ENCODE results near the gene UFSP2.
"Not testable (repeated sequence)": the region's sequence is repeated elsewhere in the genome, so short reads cannot be mapped to it uniquely, and the experiment has no call there.

UFSP2 gene

DNA sequence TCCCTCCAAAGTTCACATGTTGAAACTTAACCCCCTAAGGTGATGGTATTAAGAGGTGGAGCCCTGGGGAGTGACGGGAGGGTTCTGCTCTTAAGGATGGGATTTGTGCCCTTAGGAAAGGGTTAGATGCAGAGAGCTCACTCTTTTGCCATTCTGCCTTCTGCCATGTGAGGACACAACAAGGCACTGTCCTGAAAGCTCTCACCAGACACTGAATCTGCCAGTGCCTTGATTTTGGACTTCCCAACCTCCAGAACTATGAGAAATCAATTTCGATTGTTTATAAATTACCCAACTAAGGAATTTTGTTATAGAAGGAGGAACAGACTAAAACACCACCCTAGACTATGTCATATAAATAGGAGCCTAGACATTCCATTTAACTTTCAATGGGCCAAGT lies 41.7 kb downstream of the UFSP2 start:
- DNase-seq (ENCODE audit: low read depth) = no peak

DNA sequence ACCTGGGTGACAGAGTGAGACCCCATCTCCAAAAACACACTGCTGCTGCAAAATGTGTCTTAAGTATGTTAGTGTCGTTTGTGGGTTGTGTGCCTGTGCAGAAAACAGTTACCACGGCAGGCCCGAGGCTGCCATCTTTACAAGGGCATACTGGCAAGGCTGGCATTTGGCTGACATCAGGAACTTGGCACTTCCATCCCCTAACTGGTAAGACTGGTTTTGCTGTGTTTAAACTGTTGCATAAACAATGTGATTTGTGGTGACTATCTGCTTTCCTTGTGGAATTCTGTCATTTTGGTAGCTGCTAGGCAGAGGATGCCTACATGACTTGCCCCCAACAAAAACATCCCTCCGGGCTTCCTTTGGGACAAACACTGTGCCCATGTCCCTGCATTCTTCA lies 42.3 kb downstream of the UFSP2 start:
- no peak for DNase-seq (ENCODE audit: low read depth)

DNA sequence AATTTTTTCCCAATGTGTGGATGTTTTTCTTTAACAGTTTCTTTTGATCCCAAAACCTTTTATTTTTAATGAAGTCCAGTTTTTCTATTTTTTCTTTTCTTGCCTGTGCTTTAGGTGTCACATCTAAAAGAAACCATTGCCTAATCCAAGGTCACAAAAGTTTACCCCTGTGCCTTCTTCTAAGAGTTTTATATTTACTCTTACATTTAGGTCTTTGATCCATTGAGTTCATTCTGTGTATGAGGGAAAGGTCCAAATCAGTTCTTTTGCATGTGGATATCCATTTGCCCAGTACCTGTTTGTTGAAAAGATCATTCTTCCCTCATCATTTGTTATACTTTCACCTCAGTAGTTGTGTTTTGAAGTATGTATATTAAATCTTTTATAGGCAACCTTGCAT lies 43.0 kb downstream of the UFSP2 start:
- DNase-seq (ENCODE audit: low read depth) = no peak

DNA sequence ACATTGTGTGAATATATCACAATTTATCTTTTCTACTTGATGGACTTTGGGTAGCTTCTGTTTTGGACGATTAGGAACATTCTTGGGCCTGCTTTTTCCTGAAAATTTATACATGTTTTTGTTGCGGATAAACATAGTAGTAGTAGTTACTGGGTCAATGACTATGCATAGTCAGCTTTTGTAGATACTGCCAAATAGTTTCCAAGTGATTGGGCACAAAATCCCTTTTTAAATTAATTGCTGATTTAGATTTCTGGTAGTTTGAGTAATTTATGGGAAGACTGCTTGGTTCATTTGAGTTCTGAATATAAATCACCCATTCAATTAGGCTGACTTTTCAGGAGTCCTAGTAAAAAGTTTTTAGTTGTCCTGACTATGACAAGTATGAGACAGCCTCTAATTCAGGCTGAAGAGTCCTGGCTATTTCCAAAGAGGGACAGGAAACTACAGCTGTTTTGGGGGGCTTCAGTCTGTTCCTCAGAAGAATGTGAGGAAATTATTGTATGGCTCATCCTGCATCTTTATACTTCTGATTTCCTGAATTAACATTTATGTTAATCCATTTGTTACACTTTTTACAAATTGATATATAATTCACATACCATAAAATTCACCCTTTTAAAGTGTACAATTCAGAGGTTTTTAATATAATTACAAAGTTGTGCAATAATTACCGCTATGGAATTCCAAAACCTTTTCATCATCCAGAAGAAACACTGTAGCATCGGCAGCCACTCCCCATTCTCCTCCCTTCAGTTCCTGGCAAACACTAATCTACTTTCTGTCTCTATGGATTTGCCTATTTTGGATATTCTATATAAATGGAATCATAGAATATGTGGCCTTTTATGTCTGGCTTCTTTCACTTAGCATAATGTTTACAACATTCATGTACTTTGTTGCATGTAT lies 44.2 kb downstream of the UFSP2 start:
- no peak for DNase-seq (ENCODE audit: low read depth)

DNA sequence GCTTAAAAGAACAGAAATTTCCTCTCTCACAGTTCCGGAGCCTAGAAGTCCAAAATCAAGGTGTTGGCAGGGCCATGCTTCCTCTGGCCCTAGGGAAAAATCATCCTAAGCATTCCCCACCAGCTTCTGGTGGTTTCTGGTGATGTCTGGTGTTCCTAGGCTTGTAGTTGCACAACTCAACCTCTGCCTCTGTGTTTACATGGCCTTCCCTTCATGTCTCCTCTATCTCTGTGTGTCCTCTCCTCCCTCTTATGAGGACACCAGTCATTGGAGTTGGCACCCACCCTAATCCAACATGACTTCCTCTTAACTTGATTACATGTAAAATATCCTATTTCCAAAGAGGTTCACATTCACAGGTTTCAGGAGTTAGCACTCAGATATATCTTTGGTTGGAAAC lies 45.4 kb downstream of the UFSP2 start:
- no peak for DNase-seq (ENCODE audit: low read depth)

DNA sequence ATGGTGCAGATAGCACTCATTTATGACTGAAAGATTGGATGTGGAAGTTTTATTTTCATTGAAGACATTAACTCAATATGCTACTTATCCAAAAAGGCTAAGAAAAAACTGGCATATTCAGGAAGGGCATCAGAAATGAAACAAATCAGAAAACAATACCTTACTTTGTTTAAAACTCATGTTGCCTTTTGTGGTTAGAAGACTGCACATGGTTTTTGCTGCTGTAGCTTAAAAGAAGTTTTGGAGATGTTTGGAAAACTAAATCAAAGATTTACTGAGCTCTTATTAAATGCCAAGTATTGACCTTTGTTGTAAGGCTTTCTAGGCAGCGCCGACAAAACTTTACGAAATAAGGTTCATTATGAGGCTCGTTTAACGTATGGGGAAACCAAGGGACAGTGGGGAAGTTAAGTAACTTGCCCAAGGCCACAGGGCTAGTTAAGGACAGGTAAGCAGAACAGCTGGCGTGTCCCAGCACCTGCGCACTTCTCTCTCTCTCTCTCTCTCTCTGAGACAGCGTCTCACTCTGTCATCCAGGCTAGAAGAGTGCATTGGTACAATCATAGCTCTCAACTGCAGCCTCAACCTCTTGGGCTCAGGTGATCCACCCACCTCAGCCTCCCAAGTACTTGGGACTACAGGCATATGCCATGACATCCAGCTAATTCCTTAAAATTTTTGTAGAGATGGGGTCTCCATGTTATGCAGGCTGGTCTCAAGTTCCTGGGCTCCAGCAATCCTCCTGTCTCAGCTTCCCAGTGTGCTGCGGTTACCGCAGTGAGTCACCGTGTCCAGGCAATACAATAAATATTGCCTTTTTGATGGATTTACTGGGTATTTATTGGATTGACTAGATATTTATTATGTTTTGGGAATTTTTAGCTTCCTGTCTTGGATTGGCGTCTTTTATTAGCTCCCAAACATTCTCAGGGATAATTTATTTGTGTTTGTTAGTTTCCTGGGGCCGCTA lies 46.2 kb downstream of the UFSP2 start:
- no peak for DNase-seq (ENCODE audit: low read depth)

DNA sequence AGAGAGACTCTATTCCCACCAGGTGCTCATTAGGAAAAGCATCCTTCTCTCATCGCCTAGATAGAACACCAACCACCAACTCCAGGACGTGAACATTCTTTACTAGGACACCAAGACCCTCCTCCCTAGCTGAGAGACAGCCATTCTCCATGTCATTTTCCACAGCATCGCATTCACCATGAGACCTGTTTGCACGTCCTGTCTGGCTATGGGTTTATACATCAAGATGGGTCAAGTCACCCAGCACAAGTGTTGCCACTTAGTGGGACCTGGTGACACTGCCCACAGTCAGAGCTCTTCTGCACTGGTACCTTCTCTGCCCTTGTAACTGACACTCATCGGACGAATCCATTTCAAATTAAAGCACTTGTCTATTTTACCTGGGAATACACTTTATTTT lies 47.5 kb downstream of the UFSP2 start:
- DNase-seq (ENCODE audit: low read depth) = no peak

DNA sequence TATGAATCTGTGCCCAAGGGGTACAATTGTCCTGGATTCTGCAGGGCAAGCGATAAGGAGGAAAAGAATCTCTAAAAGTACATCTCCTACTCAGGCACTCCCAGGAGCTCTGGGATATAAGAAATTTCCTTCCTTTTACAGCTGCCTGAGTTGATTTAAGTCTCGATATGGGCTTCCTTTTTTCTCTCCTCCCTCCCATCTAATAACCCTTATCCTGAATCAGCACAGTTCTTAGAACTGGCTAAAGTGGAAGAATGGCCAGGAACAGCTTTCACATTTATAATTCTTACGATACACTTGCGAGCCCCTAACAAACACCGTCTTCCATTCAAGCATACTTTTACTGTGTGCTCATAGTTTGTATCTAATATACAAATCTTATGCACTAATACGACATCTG lies 51.2 kb downstream of the UFSP2 start:
- no peak for DNase-seq (ENCODE audit: low read depth)

DNA sequence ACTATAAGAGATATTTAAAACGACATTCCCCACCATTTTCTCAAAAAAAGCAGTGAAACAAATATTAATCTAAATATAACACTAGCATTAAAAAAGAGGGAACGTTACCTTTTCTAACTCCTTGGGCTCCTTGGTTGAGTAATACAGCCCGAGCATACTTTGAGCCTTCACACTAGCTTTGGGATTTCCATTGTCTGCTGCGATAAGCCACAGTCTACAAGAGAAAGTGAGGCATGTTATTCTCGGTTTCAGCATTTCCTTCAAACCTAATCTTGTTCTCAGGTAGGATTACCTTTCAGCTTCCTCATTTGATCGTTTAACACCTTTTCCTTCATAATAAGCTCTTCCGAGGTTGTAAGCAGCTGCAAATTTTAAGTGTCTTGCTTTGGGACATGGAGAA lies 51.7 kb downstream of the UFSP2 start:
- no peak for DNase-seq (ENCODE audit: low read depth)

DNA sequence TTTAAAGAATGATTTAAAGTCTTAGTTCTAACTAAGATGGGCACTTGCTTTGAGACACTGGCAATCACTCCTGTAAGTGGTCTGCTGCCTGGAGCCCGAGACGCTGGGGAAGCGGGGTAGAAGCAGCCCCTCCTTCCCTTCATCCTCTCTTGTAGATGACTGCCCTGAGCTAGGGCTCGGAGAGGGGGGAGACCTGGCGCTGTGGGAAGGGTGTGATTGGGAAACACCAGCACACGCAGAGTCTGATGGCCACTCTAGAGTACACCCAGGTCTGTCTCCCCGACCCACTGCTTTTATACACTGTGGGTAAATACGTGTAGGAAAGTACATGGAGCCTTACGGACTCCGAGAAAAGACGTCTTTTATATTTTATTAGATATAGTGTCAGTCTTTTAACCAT lies 54.1 kb downstream of the UFSP2 start:
- no peak for DNase-seq (ENCODE audit: low read depth)

DNA sequence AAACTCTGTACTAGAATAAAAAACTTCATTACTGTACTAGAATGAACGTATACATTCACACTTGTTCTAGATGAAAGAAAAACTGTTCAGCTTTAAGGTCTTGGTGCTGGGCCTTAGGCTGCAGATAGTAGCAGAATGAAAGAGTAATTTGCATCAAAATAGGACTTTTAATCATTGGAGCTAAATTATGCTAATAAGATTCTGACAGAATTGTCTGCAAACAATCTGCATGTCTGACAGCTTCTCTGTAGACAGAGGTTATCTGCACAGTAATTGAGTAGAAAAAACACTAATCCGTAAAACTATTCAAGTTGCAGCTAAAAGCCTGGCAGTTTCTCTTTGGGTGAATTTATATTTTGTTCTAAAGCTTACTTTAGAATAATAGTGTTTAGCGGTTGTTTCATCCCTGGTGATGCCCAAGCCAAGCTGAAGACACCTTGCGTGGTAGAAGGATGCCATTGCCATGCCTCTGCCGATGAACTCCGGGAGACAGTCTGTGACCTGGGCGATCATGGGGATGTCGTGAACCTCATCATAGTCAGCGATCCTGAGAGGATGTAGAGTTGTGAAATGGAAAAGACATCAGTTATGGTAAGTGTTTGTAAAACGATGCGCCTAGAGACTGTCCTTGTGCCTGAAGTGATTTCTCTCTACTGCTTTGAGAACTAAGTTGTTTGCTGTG lies 55.4 kb downstream of the UFSP2 start:
- no peak for DNase-seq (ENCODE audit: low read depth)

DNA sequence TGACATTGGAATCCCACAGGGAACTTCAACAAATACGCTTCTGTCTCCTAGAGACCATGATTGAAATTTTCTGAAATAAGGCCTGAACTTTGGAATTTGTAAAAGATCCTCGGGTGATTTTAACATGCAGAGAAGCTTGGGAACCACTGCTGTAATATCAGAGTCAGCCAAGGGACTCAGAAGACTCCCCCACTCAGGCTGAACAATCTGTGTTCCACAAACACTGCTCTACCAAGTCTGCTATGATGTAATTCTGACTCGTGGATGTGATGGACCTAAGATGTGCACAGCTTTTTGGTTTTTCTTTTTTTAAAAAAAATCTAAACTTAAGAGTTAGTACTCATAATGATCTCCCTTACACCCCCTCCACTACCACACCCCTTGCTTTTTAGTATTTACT lies 56.0 kb downstream of the UFSP2 start:
- no peak for DNase-seq (ENCODE audit: low read depth)

DNA sequence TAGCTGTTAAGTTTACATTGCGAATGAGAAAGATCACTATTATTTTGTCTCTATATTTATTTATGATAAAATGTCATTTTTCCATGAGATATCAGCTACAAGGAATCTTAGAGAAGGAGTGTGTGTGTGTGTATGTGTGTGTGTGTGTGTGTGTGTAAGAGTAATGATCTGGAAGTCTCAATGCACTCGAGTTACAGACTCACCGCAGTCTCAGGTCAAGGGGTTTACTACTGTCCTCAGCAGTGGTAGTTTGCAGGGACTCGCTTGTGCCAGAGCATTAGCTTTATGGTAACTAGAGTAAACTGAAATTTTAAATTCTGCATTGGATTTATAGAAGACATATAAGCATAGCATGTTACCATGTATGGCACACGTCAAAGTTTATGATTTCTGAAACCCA lies 60.9 kb downstream of the UFSP2 start:
- DNase-seq (ENCODE audit: low read depth) = no peak

DNA sequence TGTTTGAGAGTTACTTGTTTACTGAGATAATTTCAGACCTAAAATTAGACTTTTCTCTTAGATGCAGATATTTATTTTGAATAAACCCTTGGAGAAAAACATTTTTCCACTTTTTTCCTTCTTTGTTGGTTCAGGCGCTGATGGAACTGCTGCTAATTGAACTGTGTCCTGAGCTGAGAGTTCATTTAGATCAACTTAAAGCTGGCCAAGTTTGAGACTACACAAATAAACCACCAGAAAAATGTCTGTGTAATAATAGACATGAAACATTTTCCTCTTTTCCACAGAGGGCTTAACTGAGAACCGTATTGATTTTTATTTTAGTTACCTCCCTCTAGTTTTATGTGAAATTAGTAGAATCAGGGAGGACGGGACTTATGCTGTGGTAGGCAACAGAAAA lies 62.5 kb downstream of the UFSP2 start:
- DNase-seq (ENCODE audit: low read depth) = no peak

DNA sequence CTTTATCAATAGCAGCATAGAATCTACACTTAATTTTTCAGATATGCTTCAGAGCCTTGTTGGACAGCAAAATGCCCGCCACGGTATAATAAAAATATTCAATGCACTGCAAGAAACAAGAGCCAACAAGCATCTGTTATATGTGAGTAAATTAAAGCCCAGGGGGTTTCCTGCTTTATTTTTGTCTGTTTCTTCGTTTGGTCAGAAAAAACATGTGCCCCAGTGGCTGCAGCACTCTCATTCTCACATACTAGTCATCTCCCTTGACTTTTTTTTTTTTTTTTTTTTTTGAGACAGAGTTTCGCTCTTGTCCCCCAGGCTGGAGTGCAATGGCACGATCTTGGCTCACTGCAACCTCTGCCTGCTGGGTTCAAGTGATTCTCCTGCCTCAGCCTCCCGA lies 63.2 kb downstream of the UFSP2 start:
- not testable (repeated sequence) for DNase-seq (ENCODE audit: low read depth)

DNA sequence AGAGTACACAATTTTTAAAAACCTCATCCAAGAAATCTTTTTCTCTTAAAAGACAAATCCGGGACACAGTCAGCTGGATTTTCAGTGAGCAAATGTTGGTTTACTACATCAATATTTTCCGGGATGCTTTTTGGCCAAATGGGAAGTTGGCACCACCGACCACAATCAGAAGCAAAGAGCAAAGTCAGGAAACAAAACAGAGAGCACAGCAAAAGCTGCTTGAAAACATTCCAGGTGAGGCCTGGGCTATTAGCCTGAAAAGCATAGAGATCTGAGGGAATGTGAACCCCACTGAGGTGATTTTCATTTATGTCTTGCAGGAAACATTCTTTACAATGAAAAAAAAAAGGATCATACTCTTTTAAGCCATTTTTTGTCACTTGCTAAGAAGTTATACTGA lies 63.9 kb downstream of the UFSP2 start:
- no peak for DNase-seq (ENCODE audit: low read depth)

DNA sequence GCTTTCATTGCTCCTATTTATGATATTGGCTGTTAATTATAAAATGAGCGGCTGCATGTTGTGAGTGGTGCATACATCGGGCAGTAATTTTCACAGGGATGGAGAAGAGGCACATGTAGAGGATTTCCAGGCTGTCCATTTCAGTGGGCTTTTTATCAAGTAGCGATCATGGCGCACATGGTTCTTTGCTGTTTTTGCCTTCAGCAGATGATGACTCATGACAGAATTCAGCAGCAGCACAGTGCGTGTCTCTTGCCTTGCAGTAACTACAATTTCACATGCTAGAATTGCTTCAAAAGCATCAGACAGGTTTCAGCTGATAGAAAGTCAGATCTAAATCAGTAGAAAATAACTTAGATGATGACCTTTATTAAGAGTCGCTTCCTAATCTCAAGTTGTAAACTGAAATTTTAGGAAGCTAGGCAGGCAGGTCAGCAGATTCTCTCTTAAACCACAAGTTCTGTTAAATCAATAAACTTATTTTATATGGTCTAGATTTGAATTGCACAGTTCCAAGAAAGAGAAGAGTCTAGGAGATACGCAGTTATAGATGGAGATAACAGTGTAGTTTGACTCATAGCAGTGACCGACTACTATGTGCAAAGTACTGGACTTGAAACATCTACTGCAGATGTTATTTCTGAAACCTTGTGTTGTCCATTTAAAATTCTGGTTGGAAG lies 65.9 kb downstream of the UFSP2 start:
- DNase-seq (ENCODE audit: low read depth) = no peak

DNA sequence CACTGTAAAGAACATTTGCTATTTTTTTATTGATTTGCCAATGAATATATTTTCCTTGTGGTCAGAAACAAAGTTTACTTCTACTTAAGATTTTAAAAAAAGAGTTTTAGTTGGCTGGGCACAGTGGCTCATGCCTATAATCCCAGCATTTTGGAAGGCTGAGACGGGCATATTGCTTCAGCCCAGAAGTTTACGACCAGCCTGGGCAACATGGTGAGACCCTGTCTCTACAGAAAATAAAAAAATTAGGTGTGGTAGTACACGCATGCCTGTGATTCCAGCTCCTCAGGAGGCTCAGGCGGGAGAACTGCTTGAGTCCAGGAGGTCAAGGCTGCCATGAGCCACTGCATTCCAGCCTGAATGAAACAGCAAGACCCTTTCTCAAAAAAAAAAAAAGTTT lies 66.8 kb downstream of the UFSP2 start:
- no peak for DNase-seq (ENCODE audit: low read depth)

DNA sequence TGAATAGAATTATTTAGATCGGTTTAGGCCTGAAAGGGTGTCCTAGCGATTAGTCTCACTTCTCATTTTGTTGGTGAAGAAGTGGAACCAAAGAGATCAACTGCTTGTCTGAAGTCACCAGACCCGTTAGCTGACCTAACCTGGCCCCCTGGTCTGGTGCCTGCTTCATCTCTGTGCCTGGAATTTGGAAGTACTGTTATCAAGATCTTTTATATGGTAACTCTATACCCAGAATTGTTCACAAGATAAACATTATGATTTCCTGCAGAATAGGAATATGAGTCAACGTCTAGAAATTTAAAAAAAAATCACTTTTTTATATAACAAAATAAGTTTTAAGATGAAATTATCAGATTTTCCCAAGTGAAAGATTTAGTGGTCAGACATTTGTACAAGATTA lies 67.2 kb downstream of the UFSP2 start:
- no peak for DNase-seq (ENCODE audit: low read depth)

DNA sequence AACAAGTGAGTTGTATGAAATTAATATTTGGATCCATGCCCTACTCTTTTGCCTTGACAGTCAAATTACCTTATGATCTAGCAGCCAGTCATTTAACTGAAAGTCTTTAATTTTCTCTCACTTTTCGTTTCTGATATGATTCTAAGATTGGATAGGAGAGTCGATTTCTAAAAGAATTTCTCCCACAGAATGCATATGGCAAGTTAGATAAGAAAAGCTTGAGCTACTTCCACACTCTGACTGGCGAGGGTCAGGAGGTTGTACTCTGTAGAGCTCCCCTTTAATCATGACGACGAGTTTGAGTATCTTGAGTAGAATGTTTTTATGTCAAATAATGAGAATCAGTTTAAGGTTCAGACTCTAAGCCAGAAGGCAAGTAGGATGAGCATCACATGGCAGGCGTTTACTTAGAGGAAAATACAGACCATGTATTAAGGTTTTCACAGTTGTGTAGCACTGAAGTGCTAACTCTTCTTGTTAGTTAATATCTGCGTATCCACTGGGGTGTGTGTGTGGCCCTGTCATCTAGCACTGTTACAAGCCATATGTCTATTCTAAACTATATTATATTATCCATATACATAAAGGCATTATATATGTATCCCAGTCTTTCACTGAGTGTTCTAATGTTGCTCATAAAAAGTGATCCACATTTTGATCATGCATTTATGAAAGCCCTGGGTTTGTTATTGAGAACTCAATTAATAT lies 67.9 kb downstream of the UFSP2 start:
- DNase-seq (ENCODE audit: low read depth) = no peak

DNA sequence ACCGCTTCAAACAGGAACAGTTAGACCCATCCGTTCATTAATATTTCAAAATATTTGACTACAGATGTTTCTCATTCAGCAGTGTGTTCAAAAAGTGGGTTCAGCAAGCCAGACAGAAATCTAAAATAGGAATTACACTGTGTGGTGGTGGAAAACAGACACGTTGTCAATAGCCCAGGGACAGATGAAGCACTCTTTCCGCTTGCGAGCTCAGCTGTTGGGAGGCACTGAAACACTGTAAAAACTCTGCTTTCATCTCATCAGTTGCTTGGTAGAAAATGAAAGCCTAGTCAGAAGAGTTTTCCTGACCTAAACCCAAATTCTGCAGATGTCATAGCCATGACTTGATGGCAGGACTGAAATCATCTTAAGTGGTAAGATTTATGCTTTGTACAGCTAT lies 68.6 kb downstream of the UFSP2 start:
- no peak for DNase-seq (ENCODE audit: low read depth)

Data from T follicular helper cell (primary cell).